GM23338 (cell line): ENCODE measurements around the gene HSBP1. TPM values are rescaled to one million over a fixed set of nuclear protein-coding genes. Genes with fewer than 3 reads are reported as not detected.

Experiments used
- ATAC-seq: fragments of 200-7000 bp; cut with Tn5 transposase; 3 replicates; pipeline ENCODE4 v1.9.1; 2020
- DNase-seq: peaks from one replicate; pipeline ENCODE4 v3.0.0-alpha.2; 2015; ENCODE audit warnings: low spot score
- H2AFZ ChIP-seq: fragments of 200-600 bp; sonication (generic); 2 replicates; pipeline ENCODE4 v1.8.0; 2016; ENCODE audit warnings: antibody characterized with exemption, mild to moderate bottlenecking, moderate library complexity
- H3F3A ChIP-seq: fragments of 200-600 bp; sonication (generic); replicated peaks from 2 replicates; pipeline ENCODE4 v1.8.0; 2017; ENCODE audit warnings: antibody characterized with exemption, mixed run types, low read depth
- H3K27ac ChIP-seq: fragments of 200-600 bp; sonication (generic); 2 replicates; pipeline ENCODE4 v1.6.1; 2016; ENCODE audit warnings: low read depth
- H3K27me3 ChIP-seq: fragments of 200-600 bp; sonication (generic); 2 replicates; pipeline ENCODE4 v1.8.0; 2016; ENCODE audit warnings: mild to moderate bottlenecking, mixed run types, moderate library complexity; ENCODE audit not compliant: insufficient read depth
- H3K36me3 ChIP-seq: fragments of 200-600 bp; sonication (generic); 2 replicates; pipeline ENCODE4 v1.8.0; 2016; ENCODE audit warnings: mild to moderate bottlenecking; ENCODE audit not compliant: insufficient read depth
- H3K4me1 ChIP-seq: fragments of 200-600 bp; sonication (generic); 2 replicates; pipeline ENCODE4 v1.8.0; 2016; ENCODE audit warnings: mild to moderate bottlenecking, moderate library complexity; ENCODE audit not compliant: insufficient read depth
- H3K4me2 ChIP-seq: fragments of 200-600 bp; sonication (generic); 2 replicates; pipeline ENCODE4 v1.7.1; 2017; ENCODE audit warnings: mixed run types
- H3K4me3 ChIP-seq: fragments of 200-600 bp; sonication (generic); 2 replicates; pipeline ENCODE4 v1.6.1; 2016; ENCODE audit warnings: mixed run types
- H3K79me2 ChIP-seq: fragments of 200-600 bp; sonication (generic); replicated peaks from 2 replicates; pipeline ENCODE4 v1.8.0; 2017; ENCODE audit warnings: mild to moderate bottlenecking; ENCODE audit not compliant: insufficient read depth
- H3K9me2 ChIP-seq: fragments of 200-600 bp; sonication (generic); 2 replicates; pipeline ENCODE4 v1.8.0; 2017; ENCODE audit not compliant: insufficient read depth
- H4K20me1 ChIP-seq: fragments of 200-600 bp; sonication (generic); replicated peaks from 2 replicates; pipeline ENCODE4 v1.8.0; 2017; ENCODE audit warnings: mild to moderate bottlenecking; ENCODE audit not compliant: insufficient read depth
- H3K27ac Mint-ChIP-seq: 2 replicates; pipeline ENCODE4 v1.8.0; 2020; ENCODE audit warnings: inconsistent platforms, mild to moderate bottlenecking, moderate library complexity, mixed read lengths
- H3K27me3 Mint-ChIP-seq: 3 replicates; pipeline ENCODE4 v1.8.0; 2022; ENCODE audit warnings: low read depth, mild to moderate bottlenecking, moderate library complexity, mixed read lengths, inconsistent platforms; ENCODE audit not compliant: insufficient read depth, poor library complexity
- H3K36me3 Mint-ChIP-seq: 3 replicates; pipeline ENCODE4 v1.8.0; 2021; ENCODE audit warnings: low read depth, mild to moderate bottlenecking, inconsistent platforms, moderate library complexity, mixed read lengths
- H3K4me1 Mint-ChIP-seq: 3 replicates; pipeline ENCODE4 v1.8.0; 2020; ENCODE audit warnings: mild to moderate bottlenecking, inconsistent platforms, mixed read lengths
- H3K4me3 Mint-ChIP-seq: 3 replicates; pipeline ENCODE4 v1.8.0; 2021; ENCODE audit warnings: moderate library complexity, mild to moderate bottlenecking, inconsistent platforms, mixed read lengths
- H3K9me3 Mint-ChIP-seq: 3 replicates; pipeline ENCODE4 v1.8.0; 2020; ENCODE audit warnings: moderate library complexity, mild to moderate bottlenecking, inconsistent platforms, mixed read lengths
- EZH2phosphoT487 ChIP-seq: fragments of 200-600 bp; sonication (generic); IDR thresholded peaks from one replicate; pipeline ENCODE4 v1.8.1; 2018; ENCODE audit warnings: antibody characterized with exemption; ENCODE audit not compliant: unreplicated experiment
- JUNB ChIP-seq: IDR thresholded peaks from one replicate; pipeline ENCODE4 v1.6.1; 2016; ENCODE audit warnings: antibody characterized with exemption; ENCODE audit not compliant: unreplicated experiment
- REST ChIP-seq: IDR thresholded peaks from one replicate; pipeline ENCODE4 v1.6.1; 2018; ENCODE audit warnings: antibody characterized with exemption; ENCODE audit not compliant: unreplicated experiment
- STAT1 ChIP-seq: IDR thresholded peaks from one replicate; pipeline ENCODE4 v1.6.1; 2016; ENCODE audit warnings: antibody characterized with exemption; ENCODE audit not compliant: unreplicated experiment
- ZNF331 ChIP-seq: fragments of 250-450 bp; sonication (Bioruptor Pico); IDR thresholded peaks from 2 replicates; pipeline ENCODE4 v1.5.0; 2020; ENCODE audit warnings: low read depth, mild to moderate bottlenecking, moderate library complexity
- polyA plus RNA-seq: library from polyadenylated mRNA; unstranded; fragments of >200 nt; fragmentation: Nextera tagmentation; extraction: Ambion mirVana; gene quantifications from 2 replicates; pipeline ENCODE4 v1.2.1, GENCODE V29; 2016
- total RNA-seq: library from RNA; depleted of rRNA; stranded (reverse); fragments of >200 nt; shearing (Covaris generic); gene quantifications from 2 replicates; pipeline ENCODE4 v1.2.3, GENCODE V29; 2014
- TF ChIP-seq, protein P1 (sequence below): fragments of 250-450 bp; sonication (Bioruptor Pico); IDR thresholded peaks from 2 replicates; pipeline ENCODE4 v1.5.0; 2020; ENCODE audit warnings: mild to moderate bottlenecking, moderate library complexity

The HSBP1 gene
- total and polyA plus RNA-seq, 2 experiments from 2014 or later: 71.0 to 817 TPM

DNA sequence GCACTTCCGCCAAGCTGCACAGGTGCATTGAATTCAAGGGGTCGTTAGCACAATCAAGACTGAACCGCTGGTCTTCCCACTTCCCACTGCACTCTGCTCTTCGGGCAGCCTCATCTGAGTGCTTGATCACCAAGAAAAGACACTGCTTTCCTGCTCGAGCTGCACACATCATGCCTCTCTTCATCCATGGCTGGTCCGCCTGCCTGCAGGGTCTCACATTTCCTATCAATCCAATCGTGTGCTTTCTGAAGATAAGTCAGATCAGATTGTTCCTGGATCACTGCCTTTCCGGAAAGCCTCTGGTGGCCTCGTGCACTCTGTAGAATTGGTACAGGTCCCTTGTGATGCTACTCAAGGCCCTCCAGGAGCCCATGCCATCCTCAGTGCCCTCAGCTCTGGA, 30.8 kb upstream of the HSBP1 start:
- no peaks in the 10 kb centered on the region for H3K79me2 ChIP-seq
- H3K9me2 ChIP-seq: peaks cover 13% of the 10 kb centered on the region; the same call in 1 of the 2 replicates
- H3K4me1 ChIP-seq: no peaks in the 10 kb centered on the region
- H2AFZ ChIP-seq: peak overlapping the region; percentile 38; the same call in 1 of the 2 replicates
- H3K36me3 ChIP-seq: no peaks in the 10 kb centered on the region
- H3K4me2 ChIP-seq: no peak overlapping the region
- H4K20me1 ChIP-seq: no peaks in the 10 kb centered on the region
- no peaks in the 10 kb centered on the region for H3K27me3 ChIP-seq
- no peaks in the 10 kb centered on the region for H3F3A ChIP-seq
- H3K9me3 Mint-ChIP-seq: no peaks in the 10 kb centered on the region
- no peak for TF ChIP-seq ZNF331
- TF ChIP-seq, protein P1, sequence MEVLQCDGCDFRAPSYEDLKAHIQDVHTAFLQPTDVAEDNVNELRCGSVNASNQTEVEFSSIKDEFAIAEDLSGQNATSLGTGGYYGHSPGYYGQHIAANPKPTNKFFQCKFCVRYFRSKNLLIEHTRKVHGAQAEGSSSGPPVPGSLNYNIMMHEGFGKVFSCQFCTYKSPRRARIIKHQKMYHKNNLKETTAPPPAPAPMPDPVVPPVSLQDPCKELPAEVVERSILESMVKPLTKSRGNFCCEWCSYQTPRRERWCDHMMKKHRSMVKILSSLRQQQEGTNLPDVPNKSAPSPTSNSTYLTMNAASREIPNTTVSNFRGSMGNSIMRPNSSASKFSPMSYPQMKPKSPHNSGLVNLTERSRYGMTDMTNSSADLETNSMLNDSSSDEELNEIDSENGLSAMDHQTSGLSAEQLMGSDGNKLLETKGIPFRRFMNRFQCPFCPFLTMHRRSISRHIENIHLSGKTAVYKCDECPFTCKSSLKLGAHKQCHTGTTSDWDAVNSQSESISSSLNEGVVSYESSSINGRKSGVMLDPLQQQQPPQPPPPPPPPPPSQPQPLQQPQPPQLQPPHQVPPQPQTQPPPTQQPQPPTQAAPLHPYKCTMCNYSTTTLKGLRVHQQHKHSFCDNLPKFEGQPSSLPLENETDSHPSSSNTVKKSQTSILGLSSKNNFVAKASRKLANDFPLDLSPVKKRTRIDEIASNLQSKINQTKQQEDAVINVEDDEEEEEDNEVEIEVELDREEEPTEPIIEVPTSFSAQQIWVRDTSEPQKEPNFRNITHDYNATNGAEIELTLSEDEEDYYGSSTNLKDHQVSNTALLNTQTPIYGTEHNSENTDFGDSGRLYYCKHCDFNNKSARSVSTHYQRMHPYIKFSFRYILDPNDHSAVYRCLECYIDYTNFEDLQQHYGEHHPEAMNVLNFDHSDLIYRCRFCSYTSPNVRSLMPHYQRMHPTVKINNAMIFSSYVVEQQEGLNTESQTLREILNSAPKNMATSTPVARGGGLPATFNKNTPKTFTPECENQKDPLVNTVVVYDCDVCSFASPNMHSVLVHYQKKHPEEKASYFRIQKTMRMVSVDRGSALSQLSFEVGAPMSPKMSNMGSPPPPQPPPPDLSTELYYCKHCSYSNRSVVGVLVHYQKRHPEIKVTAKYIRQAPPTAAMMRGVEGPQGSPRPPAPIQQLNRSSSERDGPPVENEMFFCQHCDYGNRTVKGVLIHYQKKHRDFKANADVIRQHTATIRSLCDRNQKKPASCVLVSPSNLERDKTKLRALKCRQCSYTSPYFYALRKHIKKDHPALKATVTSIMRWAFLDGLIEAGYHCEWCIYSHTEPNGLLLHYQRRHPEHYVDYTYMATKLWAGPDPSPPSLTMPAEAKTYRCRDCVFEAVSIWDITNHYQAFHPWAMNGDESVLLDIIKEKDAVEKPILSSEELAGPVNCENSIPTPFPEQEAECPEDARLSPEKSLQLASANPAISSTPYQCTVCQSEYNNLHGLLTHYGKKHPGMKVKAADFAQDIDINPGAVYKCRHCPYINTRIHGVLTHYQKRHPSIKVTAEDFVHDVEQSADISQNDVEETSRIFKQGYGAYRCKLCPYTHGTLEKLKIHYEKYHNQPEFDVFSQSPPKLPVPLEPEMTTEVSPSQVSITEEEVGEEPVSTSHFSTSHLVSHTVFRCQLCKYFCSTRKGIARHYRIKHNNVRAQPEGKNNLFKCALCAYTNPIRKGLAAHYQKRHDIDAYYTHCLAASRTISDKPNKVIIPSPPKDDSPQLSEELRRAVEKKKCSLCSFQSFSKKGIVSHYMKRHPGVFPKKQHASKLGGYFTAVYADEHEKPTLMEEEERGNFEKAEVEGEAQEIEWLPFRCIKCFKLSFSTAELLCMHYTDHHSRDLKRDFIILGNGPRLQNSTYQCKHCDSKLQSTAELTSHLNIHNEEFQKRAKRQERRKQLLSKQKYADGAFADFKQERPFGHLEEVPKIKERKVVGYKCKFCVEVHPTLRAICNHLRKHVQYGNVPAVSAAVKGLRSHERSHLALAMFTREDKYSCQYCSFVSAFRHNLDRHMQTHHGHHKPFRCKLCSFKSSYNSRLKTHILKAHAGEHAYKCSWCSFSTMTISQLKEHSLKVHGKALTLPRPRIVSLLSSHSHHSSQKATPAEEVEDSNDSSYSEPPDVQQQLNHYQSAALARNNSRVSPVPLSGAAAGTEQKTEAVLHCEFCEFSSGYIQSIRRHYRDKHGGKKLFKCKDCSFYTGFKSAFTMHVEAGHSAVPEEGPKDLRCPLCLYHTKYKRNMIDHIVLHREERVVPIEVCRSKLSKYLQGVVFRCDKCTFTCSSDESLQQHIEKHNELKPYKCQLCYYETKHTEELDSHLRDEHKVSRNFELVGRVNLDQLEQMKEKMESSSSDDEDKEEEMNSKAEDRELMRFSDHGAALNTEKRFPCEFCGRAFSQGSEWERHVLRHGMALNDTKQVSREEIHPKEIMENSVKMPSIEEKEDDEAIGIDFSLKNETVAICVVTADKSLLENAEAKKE (CRISPR knock-in tag): no peak
- TF ChIP-seq EZH2phosphoT487: no peak
- no peak for TF ChIP-seq REST
- no peak for TF ChIP-seq JUNB
- TF ChIP-seq STAT1: no peak
- no peaks in the 10 kb centered on the region for H3K36me3 Mint-ChIP-seq
- no peak overlapping the region for H3K27ac ChIP-seq
- H3K4me3 ChIP-seq: no peak overlapping the region
- DNase-seq: no peak
- peaks cover 2% of the 10 kb centered on the region for H3K27me3 Mint-ChIP-seq
- H3K4me1 Mint-ChIP-seq: peaks cover 6% of the 10 kb centered on the region
- ATAC-seq: no peak
- no peak overlapping the region for H3K4me3 Mint-ChIP-seq
- no peak overlapping the region for H3K27ac Mint-ChIP-seq
